Hepatocyte (in vitro differentiated cells): Measurements from ENCODE around the gene PARP3. TPM values are rescaled to one million over a fixed set of nuclear protein-coding genes. Genes with fewer than 3 reads are reported as not detected.
A peak's percentile ranks its signal among the peaks of the same experiment; 100 is the strongest.

Source experiments
- DNase-seq: peaks from one replicate; pipeline ENCODE4 v3.0.0-alpha.2; 2016; ENCODE audit warnings: low spot score
- H2AFZ ChIP-seq: fragments of 200-600 bp; sonication (generic); 2 replicates; pipeline ENCODE4 v1.6.0; 2016; ENCODE audit warnings: antibody characterized with exemption, mild to moderate bottlenecking
- H3K27ac ChIP-seq: fragments of 200-600 bp; sonication (generic); 2 replicates; pipeline ENCODE4 v1.5.1; 2016; ENCODE audit warnings: mild to moderate bottlenecking
- H3K27me3 ChIP-seq: fragments of 200-600 bp; sonication (generic); 2 replicates; pipeline ENCODE4 v1.6.1; 2016
- H3K36me3 ChIP-seq: fragments of 200-600 bp; sonication (generic); replicated peaks from 2 replicates; pipeline ENCODE4 v1.5.1; 2016; ENCODE audit warnings: low read depth; ENCODE audit not compliant: insufficient read depth
- H3K4me1 ChIP-seq: fragments of 200-600 bp; sonication (generic); 2 replicates; pipeline ENCODE4 v1.5.1; 2016; ENCODE audit warnings: mild to moderate bottlenecking, moderate library complexity; ENCODE audit not compliant: insufficient read depth
- H3K4me2 ChIP-seq: fragments of 200-600 bp; sonication (generic); 2 replicates; pipeline ENCODE4 v1.6.0; 2016
- H3K4me3 ChIP-seq: fragments of 200-600 bp; sonication (generic); 2 replicates; pipeline ENCODE4 v1.5.1; 2016; ENCODE audit warnings: mild to moderate bottlenecking
- H3K79me2 ChIP-seq: fragments of 200-600 bp; sonication (generic); 2 replicates; pipeline ENCODE4 v1.6.0; 2017; ENCODE audit warnings: mild to moderate bottlenecking
- H3K9me2 ChIP-seq: fragments of 200-600 bp; sonication (generic); replicated peaks from 2 replicates; pipeline ENCODE4 v1.6.0; 2017; ENCODE audit warnings: mild to moderate bottlenecking; ENCODE audit not compliant: insufficient read depth
- H3K9me3 ChIP-seq: fragments of 200-600 bp; sonication (generic); 2 replicates; pipeline ENCODE4 v1.5.1; 2016; ENCODE audit warnings: low read depth, mild to moderate bottlenecking
- H4K20me1 ChIP-seq: fragments of 200-600 bp; sonication (generic); 2 replicates; pipeline ENCODE4 v1.6.0; 2016; ENCODE audit warnings: mild to moderate bottlenecking; ENCODE audit not compliant: insufficient read depth, poor library complexity, severe bottlenecking
- CTCF ChIP-seq: fragments of 200-600 bp; sonication (generic); IDR thresholded peaks from 2 replicates; pipeline ENCODE4 v1.5.1; 2016; ENCODE audit warnings: antibody characterized with exemption, mild to moderate bottlenecking; ENCODE audit not compliant: poor library complexity
- EZH2 ChIP-seq: fragments of 200-600 bp; sonication (generic); IDR thresholded peaks from 2 replicates; pipeline ENCODE4 v1.6.1; 2016; ENCODE audit warnings: antibody characterized with exemption, mild to moderate bottlenecking, borderline replicate concordance
- EZH2phosphoT487 ChIP-seq: fragments of 200-600 bp; sonication (generic); IDR thresholded peaks from one replicate; pipeline ENCODE4 v1.6.1; 2018; ENCODE audit warnings: antibody characterized with exemption, mild to moderate bottlenecking, low read depth, moderate library complexity; ENCODE audit not compliant: unreplicated experiment, severe bottlenecking
- WGBS: methylation state at CpG from one replicate; pipeline ENCODE4 v1.1.6; 2016; ENCODE audit warnings: low lambda C conversion rate; ENCODE audit errors: missing lambda C conversion rate; 5-methylcytosine and 5-hydroxymethylcytosine counted together
- polyA plus RNA-seq: library from polyadenylated mRNA; unstranded; fragments of >200 nt; fragmentation: Nextera tagmentation; extraction: Ambion mirVana; gene quantifications from 2 replicates; pipeline ENCODE4 v1.2.1, GENCODE V29; 2016
- small RNA-seq: library from RNA; depleted of rRNA; stranded (forward); fragments of <200 nt; gene quantifications from one replicate; pipeline ENCODE3, GENCODE V24; 2014
- total RNA-seq: library from RNA; depleted of rRNA; stranded (reverse); fragments of >200 nt; gene quantifications from 2 replicates; pipeline ENCODE4 v1.2.3, GENCODE V29; 2014

PARP3 gene
- total and polyA plus RNA-seq, 2 experiments from 2014 or later = 9.3 to 10.3 TPM

GRCh38 chr3:51997172-51997571 is 55.0 kb downstream of the PARP3 start:
- H3K4me3 ChIP-seq = no peak overlapping the region
- TF ChIP-seq EZH2 = no peak
- TF ChIP-seq EZH2phosphoT487 = no peak
- no peak for TF ChIP-seq CTCF
- no peak overlapping the region for H3K4me2 ChIP-seq
- H3K27me3 ChIP-seq = no peaks in the 10 kb centered on the region
- H4K20me1 ChIP-seq = no peaks in the 10 kb centered on the region
- peaks cover 22% of the 10 kb centered on the region for H3K79me2 ChIP-seq
- peaks cover 11% of the 10 kb centered on the region for H3K4me1 ChIP-seq
- no peaks in the 10 kb centered on the region for H3K9me2 ChIP-seq
- no peaks in the 10 kb centered on the region for H3K36me3 ChIP-seq
- H3K9me3 ChIP-seq = no peaks in the 10 kb centered on the region
- DNase-seq = no peak
- 89% methylated on average over 2 of the region's 2 CpGs for WGBS
- H3K27ac ChIP-seq = peak overlapping the region; percentile 28
- H2AFZ ChIP-seq = no peak overlapping the region

GRCh38 chr3:51997935-51998596 is 55.9 kb downstream of the PARP3 start:
- H3K9me3 ChIP-seq = no peaks in the 10 kb centered on the region

More at GRCh38 chr3:51997935-51998596, 55.9 kb downstream of the PARP3 start:
- peak; percentile 63 for DNase-seq
- Histone ChIP-seq H4K20me1 (no peaks in the 10 kb centered on the region), H3K27ac (peak overlapping the region; percentile 28), H3K4me1 (peaks cover 11% of the 10 kb centered on the region), H3K27me3 (no peaks in the 10 kb centered on the region), H3K36me3 (no peaks in the 10 kb centered on the region), H3K4me2 (peak overlapping the region; percentile 11), H2AFZ (no peak overlapping the region), H3K9me2 (no peaks in the 10 kb centered on the region), H3K4me3 (no peak overlapping the region), H3K79me2 (peaks cover 22% of the 10 kb centered on the region)
- WGBS = 38% methylated on average over 7 of the region's 7 CpGs
- no peak for TF ChIP-seq EZH2phosphoT487
- TF ChIP-seq EZH2 = no peak
- TF ChIP-seq CTCF = no peak

Small RNA genes lying within 50 kb of the gene (small RNA-seq; reads per million reads assigned to genes)
- gene AC115284.1 = not detected

Other genes with a start within 250 kb of the PARP3 start
- 0.27 TPM in 1 of 2 replicates, not detected in the other for gene GRM2, start 235.3 kb upstream of the PARP3 start, total RNA-seq
- gene GRM2, start 235.3 kb upstream of the PARP3 start, polyA plus RNA-seq = 0.10 TPM in 1 of 2 replicates, not detected in the other
- gene IQCF6, start 163.1 kb upstream of the PARP3 start, total RNA-seq = not detected in 2 replicates
- not detected in 2 replicates for gene IQCF6, start 163.1 kb upstream of the PARP3 start, polyA plus RNA-seq
- gene IQCF2, start 80.7 kb upstream of the PARP3 start, total RNA-seq = not detected in 2 replicates
- gene IQCF2, start 80.7 kb upstream of the PARP3 start, polyA plus RNA-seq = not detected in 2 replicates
- not detected in 2 replicates for gene IQCF5, start 66.8 kb upstream of the PARP3 start, total RNA-seq
- gene IQCF5, start 66.8 kb upstream of the PARP3 start, polyA plus RNA-seq = not detected in 2 replicates
- not detected in 2 replicates for gene IQCF1, start 39.0 kb upstream of the PARP3 start, total RNA-seq
- not detected in 2 replicates for gene IQCF1, start 39.0 kb upstream of the PARP3 start, polyA plus RNA-seq
- gene RRP9, start 459 bp upstream of the PARP3 start, total RNA-seq = 14.0 and 17.5 TPM in 2 replicates
- gene RRP9, start 459 bp upstream of the PARP3 start, polyA plus RNA-seq = 23.1 and 32.8 TPM in 2 replicates
- gene GPR62, start 13.0 kb downstream of the PARP3 start, total RNA-seq = not detected in 2 replicates
- gene GPR62, start 13.0 kb downstream of the PARP3 start, polyA plus RNA-seq = 0.08 TPM in 1 of 2 replicates, not detected in the other
- 48.6 and 60.2 TPM in 2 replicates for gene PCBP4, start 25.1 kb downstream of the PARP3 start, total RNA-seq
- gene PCBP4, start 25.1 kb downstream of the PARP3 start, polyA plus RNA-seq = 42.4 and 53.7 TPM in 2 replicates
- gene ABHD14B, start 31.7 kb downstream of the PARP3 start, total RNA-seq = 31.9 and 32.8 TPM in 2 replicates
- gene ABHD14B, start 31.7 kb downstream of the PARP3 start, polyA plus RNA-seq = 40.2 and 48.4 TPM in 2 replicates
- gene ABHD14A, start 32.7 kb downstream of the PARP3 start, total RNA-seq = 17.1 and 22.3 TPM in 2 replicates
- 55.1 and 68.6 TPM in 2 replicates for gene ABHD14A, start 32.7 kb downstream of the PARP3 start, polyA plus RNA-seq
- gene ACY1, start 41.2 kb downstream of the PARP3 start, total RNA-seq = 114 and 164 TPM in 2 replicates
- 148 and 183 TPM in 2 replicates for gene ACY1, start 41.2 kb downstream of the PARP3 start, polyA plus RNA-seq
- 981 and 1,184 TPM in 2 replicates for gene RPL29, start 53.5 kb downstream of the PARP3 start, total RNA-seq
- 786 and 812 TPM in 2 replicates for gene RPL29, start 53.5 kb downstream of the PARP3 start, polyA plus RNA-seq
- 13.1 and 13.8 TPM in 2 replicates for gene DUSP7, start 114.2 kb downstream of the PARP3 start, total RNA-seq
- gene DUSP7, start 114.2 kb downstream of the PARP3 start, polyA plus RNA-seq = 5.9 and 6.4 TPM in 2 replicates
- 2.6 TPM in 2 replicates for gene POC1A, start 212.1 kb downstream of the PARP3 start, total RNA-seq
- 3.7 and 5.7 TPM in 2 replicates for gene POC1A, start 212.1 kb downstream of the PARP3 start, polyA plus RNA-seq